Measurements from ENCODE around the gene TDRD12. TPM values are rescaled to one million over a fixed set of nuclear protein-coding genes. Genes with fewer than 3 reads are reported as not detected.
A peak's percentile ranks its signal among the peaks of the same experiment; 100 is the strongest.

TDRD12 gene
- total RNA-seq, 3 donors from 2014 or later (not counting 1 experiment from before 2014, with no cell fraction given): 0.13 to 0.45 TPM; not detected in 1

DNA sequence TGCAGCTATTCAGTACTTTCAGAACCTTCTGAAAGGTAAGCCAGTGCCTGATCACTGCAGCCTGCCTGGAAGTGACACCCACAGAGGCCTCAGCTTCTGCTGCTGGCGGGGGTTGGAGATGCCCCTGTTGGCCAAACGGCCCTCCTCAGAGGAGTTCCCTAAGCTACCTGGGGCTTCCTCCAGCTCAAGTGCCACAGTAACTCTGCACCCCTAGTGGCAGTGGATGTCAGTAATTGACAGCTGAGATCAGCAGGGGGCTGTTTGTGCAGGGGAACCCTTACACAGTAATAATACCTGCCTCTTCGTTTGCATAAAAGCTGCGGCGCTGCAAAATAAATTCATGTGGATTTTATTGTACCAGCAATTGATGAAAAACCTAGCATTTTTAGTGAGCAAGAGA, 28.9 kb downstream of the TDRD12 start:
- peak overlapping the region in 1 of 2 donors; percentile 34 for H3K27ac Mint-ChIP-seq
- H3K4me3 ChIP-seq (ENCODE audit: low read length): no peak overlapping the region

DNA sequence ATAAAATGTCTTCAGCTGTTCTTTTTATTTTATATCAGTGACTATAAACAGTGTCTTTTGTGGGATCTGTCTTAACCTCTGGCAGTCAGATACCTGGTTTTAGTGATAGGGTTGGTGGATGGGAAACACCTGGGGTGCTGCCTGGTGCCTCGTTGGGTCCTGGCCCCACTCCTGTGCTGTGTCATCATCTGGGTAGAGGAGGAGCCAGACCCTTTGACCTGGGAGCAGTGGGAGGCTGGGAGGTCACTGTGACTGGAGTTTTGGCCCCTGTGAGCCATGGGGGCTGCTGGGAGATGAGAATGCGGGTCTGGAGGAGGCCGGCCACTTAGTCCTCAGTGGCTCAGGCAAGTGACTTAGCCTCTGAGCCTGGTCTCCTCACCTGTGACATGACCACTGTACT, 29.4 kb downstream of the TDRD12 start:
- H3K4me3 Mint-ChIP-seq: no peak overlapping the region
- ATAC-seq (no peak), DNase-seq (no peak)
- no peak overlapping the region for H3K27ac Mint-ChIP-seq
- H3K4me3 ChIP-seq (ENCODE audit: low read length): no peak overlapping the region
- peaks cover 0 to 4% of the 10 kb centered on the region in 2 donors for H3K4me1 Mint-ChIP-seq
- WGBS (ENCODE audit: insufficient coverage): 72% methylated on average over 3 of the region's 3 CpGs
- peaks cover 3% of the 10 kb centered on the region for H3K27me3 ChIP-seq (ENCODE audit: control insufficient read depth, insufficient read depth, low read length)
- H3K9me3 Mint-ChIP-seq: no peaks in the 10 kb centered on the region
- peaks cover 0 to 6% of the 10 kb centered on the region in 2 donors for H3K27me3 Mint-ChIP-seq (ENCODE audit: low read depth in 2 of 2)
- H3K27ac ChIP-seq (ENCODE audit: low read length): no peak overlapping the region
- peaks cover 21% of the 10 kb centered on the region for H3K4me1 ChIP-seq (ENCODE audit: control insufficient read depth, insufficient read depth, low read length)
- peaks cover 13% of the 10 kb centered on the region for H3K9me3 ChIP-seq (ENCODE audit: control insufficient read depth, insufficient read depth, low read length)
- no peaks in the 10 kb centered on the region for H3K36me3 ChIP-seq (ENCODE audit: control insufficient read depth, insufficient read depth, low read length)
- TF ChIP-seq, protein P1, sequence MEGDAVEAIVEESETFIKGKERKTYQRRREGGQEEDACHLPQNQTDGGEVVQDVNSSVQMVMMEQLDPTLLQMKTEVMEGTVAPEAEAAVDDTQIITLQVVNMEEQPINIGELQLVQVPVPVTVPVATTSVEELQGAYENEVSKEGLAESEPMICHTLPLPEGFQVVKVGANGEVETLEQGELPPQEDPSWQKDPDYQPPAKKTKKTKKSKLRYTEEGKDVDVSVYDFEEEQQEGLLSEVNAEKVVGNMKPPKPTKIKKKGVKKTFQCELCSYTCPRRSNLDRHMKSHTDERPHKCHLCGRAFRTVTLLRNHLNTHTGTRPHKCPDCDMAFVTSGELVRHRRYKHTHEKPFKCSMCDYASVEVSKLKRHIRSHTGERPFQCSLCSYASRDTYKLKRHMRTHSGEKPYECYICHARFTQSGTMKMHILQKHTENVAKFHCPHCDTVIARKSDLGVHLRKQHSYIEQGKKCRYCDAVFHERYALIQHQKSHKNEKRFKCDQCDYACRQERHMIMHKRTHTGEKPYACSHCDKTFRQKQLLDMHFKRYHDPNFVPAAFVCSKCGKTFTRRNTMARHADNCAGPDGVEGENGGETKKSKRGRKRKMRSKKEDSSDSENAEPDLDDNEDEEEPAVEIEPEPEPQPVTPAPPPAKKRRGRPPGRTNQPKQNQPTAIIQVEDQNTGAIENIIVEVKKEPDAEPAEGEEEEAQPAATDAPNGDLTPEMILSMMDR (IDR thresholded peaks at IDR 0.05): no peak
- intact Hi-C loops (cut with micrococcal nuclease): no loop called here
- no peaks in the 10 kb centered on the region for H3K36me3 Mint-ChIP-seq

More for the DNA sequence above, 28.9 kb downstream of the TDRD12 start:
- TF ChIP-seq, protein P1 (IDR thresholded peaks at IDR 0.05): no peak
- H3K4me1 ChIP-seq (ENCODE audit: control insufficient read depth, insufficient read depth, low read length): peaks cover 21% of the 10 kb centered on the region
- peak in 1 of 2 donors; percentile 53 for DNase-seq
- ATAC-seq: no peak
- H3K9me3 ChIP-seq (ENCODE audit: control insufficient read depth, insufficient read depth, low read length): peaks cover 13% of the 10 kb centered on the region
- no peaks in the 10 kb centered on the region for H3K36me3 Mint-ChIP-seq
- peaks cover 3% of the 10 kb centered on the region for H3K27me3 ChIP-seq (ENCODE audit: control insufficient read depth, insufficient read depth, low read length)
- no peak overlapping the region for H3K4me3 Mint-ChIP-seq
- H3K9me3 Mint-ChIP-seq: no peaks in the 10 kb centered on the region
- peaks cover 0 to 6% of the 10 kb centered on the region in 2 donors for H3K27me3 Mint-ChIP-seq (ENCODE audit: low read depth in 2 of 2)
- intact Hi-C loops (cut with micrococcal nuclease): no loop called here
- 81% methylated on average over 5 of the region's 5 CpGs for WGBS (ENCODE audit: insufficient coverage)
- H3K4me1 Mint-ChIP-seq: peaks cover 0 to 4% of the 10 kb centered on the region in 2 donors
- no peaks in the 10 kb centered on the region for H3K36me3 ChIP-seq (ENCODE audit: control insufficient read depth, insufficient read depth, low read length)
- H3K27ac ChIP-seq (ENCODE audit: low read length): no peak overlapping the region

DNA sequence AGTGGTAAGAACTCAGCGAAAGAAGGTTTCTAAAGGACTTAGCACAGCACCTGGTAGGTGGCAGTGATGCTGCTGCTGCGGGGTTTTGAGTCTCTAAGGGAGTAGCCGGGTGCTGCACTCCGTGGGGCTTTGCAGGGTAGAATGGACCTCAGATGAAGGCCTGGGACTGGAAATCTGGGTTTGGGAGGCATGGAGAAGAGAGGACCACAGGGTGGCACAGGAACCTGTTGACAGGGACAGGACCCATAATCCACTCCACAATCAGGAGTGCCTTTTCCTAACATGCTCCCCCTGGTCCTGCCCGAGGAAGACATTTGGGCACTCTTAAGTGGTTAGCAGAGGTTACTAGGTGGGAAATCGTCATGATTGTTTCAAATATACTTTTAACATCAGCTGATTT, 29.8 kb downstream of the TDRD12 start:
- ATAC-seq: no peak
- intact Hi-C loops (cut with micrococcal nuclease): no loop called here

More for the DNA sequence above, 29.8 kb downstream of the TDRD12 start:
- H3K4me3 Mint-ChIP-seq: no peak overlapping the region
- 90% methylated on average over 4 of the region's 6 CpGs for WGBS (ENCODE audit: insufficient coverage)
- Histone ChIP-seq H3K27ac (ENCODE audit: low read length) (no peak overlapping the region), H3K4me3 (ENCODE audit: low read length) (no peak overlapping the region), H3K36me3 (ENCODE audit: control insufficient read depth, insufficient read depth, low read length) (no peaks in the 10 kb centered on the region), H3K4me1 (ENCODE audit: control insufficient read depth, insufficient read depth, low read length) (peaks cover 20% of the 10 kb centered on the region), H3K9me3 (ENCODE audit: control insufficient read depth, insufficient read depth, low read length) (peaks cover 13% of the 10 kb centered on the region), H3K27me3 (ENCODE audit: control insufficient read depth, insufficient read depth, low read length) (peaks cover 3% of the 10 kb centered on the region)
- no peaks in the 10 kb centered on the region for H3K9me3 Mint-ChIP-seq
- no peaks in the 10 kb centered on the region for H3K36me3 Mint-ChIP-seq
- H3K27me3 Mint-ChIP-seq (ENCODE audit: low read depth in 2 of 2): peaks cover 0 to 6% of the 10 kb centered on the region in 2 donors
- TF ChIP-seq, protein P1 (IDR thresholded peaks at IDR 0.05): no peak
- no peak for DNase-seq
- H3K4me1 Mint-ChIP-seq: peaks cover 0 to 4% of the 10 kb centered on the region in 2 donors
- no peak overlapping the region for H3K27ac Mint-ChIP-seq
